ENCODE data around the gene MAOA. TPM values are rescaled to one million over a fixed set of nuclear protein-coding genes. Genes with fewer than 3 reads are reported as not detected.

Gene MAOA
- total RNA-seq, 1 experiment from 2014 or later: 0.23 TPM

DNA sequence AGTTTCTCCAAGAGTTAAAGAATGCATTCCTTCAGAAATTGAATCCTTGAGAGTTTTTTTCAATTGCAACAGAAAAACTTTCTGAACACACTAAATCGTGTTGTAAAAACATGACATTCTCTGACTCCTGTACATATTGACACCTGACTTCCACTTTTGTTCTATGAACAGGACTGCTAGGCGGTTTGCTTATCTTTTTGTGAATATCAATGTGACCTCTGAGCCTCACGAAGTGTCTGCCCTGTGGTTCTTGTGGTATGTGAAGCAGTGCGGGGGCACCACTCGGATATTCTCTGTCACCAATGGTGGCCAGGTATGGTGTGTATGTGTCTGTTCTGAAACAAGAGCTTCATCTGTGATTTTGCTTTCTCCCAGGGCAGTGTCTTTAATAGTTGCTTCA, 71.9 kb downstream of the MAOA start:
- ChIA-PET POLR2A (no interaction called here), CTCF (no interaction called here)
- Histone ChIP-seq H3K9me3 (ENCODE audit: control insufficient read depth, insufficient read depth, low read depth, low read length) (no peaks in the 10 kb centered on the region), H3K4me3 (ENCODE audit: low read depth in 2 of 2, low read length in 2 of 2) (no peak overlapping the region), H3K36me3 (ENCODE audit: control insufficient read depth, insufficient read depth, low read length) (no peaks in the 10 kb centered on the region), H3K27ac (ENCODE audit: low read length) (no peak overlapping the region), H3K4me1 (ENCODE audit: control insufficient read depth, insufficient read depth, low read length) (no peaks in the 10 kb centered on the region), H3K27me3 (ENCODE audit: control insufficient read depth, insufficient read depth, low read length) (no peaks in the 10 kb centered on the region)
- intact Hi-C loops (cut with micrococcal nuclease; ENCODE audit: unreplicated experiment) (no loop called here), in situ Hi-C loops (cut with HindIII; ENCODE audit: low pct_unique_long_range_greater_than_20kb, low sequenced_read_pairs) (no loop called here)
- DNase-seq (ENCODE audit: low read depth, low spot score) (no peak), ATAC-seq (no peak)
- BruUV-seq (replicated peaks): no TSS peak
- TF ChIP-seq, protein P1, sequence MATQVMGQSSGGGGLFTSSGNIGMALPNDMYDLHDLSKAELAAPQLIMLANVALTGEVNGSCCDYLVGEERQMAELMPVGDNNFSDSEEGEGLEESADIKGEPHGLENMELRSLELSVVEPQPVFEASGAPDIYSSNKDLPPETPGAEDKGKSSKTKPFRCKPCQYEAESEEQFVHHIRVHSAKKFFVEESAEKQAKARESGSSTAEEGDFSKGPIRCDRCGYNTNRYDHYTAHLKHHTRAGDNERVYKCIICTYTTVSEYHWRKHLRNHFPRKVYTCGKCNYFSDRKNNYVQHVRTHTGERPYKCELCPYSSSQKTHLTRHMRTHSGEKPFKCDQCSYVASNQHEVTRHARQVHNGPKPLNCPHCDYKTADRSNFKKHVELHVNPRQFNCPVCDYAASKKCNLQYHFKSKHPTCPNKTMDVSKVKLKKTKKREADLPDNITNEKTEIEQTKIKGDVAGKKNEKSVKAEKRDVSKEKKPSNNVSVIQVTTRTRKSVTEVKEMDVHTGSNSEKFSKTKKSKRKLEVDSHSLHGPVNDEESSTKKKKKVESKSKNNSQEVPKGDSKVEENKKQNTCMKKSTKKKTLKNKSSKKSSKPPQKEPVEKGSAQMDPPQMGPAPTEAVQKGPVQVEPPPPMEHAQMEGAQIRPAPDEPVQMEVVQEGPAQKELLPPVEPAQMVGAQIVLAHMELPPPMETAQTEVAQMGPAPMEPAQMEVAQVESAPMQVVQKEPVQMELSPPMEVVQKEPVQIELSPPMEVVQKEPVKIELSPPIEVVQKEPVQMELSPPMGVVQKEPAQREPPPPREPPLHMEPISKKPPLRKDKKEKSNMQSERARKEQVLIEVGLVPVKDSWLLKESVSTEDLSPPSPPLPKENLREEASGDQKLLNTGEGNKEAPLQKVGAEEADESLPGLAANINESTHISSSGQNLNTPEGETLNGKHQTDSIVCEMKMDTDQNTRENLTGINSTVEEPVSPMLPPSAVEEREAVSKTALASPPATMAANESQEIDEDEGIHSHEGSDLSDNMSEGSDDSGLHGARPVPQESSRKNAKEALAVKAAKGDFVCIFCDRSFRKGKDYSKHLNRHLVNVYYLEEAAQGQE (IDR thresholded peaks at IDR 0.05; ENCODE audit: insufficient read depth in 1 of 2, low read depth in 2 of 2, low read length in 1 of 2): no peak
- TF ChIP-seq POLR2AphosphoS5 (IDR thresholded peaks at IDR 0.05; ENCODE audit: low read depth, low read length): no peak
- no peak for TF ChIP-seq SIN3A (IDR thresholded peaks at IDR 0.05; ENCODE audit: borderline replicate concordance, insufficient read depth, low read depth, low read length)
- TF ChIP-seq TCF7L2 (IDR thresholded peaks at IDR 0.05; ENCODE audit: low read depth, low read length): no peak
- TF ChIP-seq, protein P2, sequence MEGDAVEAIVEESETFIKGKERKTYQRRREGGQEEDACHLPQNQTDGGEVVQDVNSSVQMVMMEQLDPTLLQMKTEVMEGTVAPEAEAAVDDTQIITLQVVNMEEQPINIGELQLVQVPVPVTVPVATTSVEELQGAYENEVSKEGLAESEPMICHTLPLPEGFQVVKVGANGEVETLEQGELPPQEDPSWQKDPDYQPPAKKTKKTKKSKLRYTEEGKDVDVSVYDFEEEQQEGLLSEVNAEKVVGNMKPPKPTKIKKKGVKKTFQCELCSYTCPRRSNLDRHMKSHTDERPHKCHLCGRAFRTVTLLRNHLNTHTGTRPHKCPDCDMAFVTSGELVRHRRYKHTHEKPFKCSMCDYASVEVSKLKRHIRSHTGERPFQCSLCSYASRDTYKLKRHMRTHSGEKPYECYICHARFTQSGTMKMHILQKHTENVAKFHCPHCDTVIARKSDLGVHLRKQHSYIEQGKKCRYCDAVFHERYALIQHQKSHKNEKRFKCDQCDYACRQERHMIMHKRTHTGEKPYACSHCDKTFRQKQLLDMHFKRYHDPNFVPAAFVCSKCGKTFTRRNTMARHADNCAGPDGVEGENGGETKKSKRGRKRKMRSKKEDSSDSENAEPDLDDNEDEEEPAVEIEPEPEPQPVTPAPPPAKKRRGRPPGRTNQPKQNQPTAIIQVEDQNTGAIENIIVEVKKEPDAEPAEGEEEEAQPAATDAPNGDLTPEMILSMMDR (IDR thresholded peaks at IDR 0.05): no peak

DNA sequence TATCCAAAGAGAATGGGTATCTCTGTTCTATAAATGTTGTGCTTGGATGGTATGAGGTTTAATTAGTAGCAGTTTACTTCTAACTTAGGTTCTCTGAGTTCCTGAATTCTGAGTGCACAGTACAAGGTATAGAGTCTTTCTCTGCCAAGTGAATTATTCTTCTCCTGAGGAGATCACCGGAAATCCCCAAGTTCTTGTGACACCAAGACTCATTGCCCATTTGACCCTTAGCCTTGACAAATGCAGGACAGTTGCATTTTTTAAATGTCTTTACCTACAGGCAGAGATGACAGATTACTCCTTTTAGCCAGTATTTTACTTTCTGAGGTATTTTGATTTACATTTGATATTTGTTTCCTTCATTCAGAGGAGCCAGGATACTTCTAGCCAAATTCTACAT, 72.9 kb downstream of the MAOA start:
- ChIA-PET CTCF (no interaction called here), POLR2A (no interaction called here)
- no peak overlapping the region for H3K4me3 ChIP-seq (ENCODE audit: low read depth in 2 of 2, low read length in 2 of 2)
- in situ Hi-C loops (cut with HindIII; ENCODE audit: low pct_unique_long_range_greater_than_20kb, low sequenced_read_pairs): no loop called here
- no TSS peak for BruUV-seq (replicated peaks)
- DNase-seq (ENCODE audit: low read depth, low spot score) (no peak), ATAC-seq (no peak)
- H3K9me3 ChIP-seq (ENCODE audit: control insufficient read depth, insufficient read depth, low read depth, low read length): no peaks in the 10 kb centered on the region
- no peak for TF ChIP-seq SIN3A (IDR thresholded peaks at IDR 0.05; ENCODE audit: borderline replicate concordance, insufficient read depth, low read depth, low read length)
- TF ChIP-seq, protein P1 (IDR thresholded peaks at IDR 0.05; ENCODE audit: insufficient read depth in 1 of 2, low read depth in 2 of 2, low read length in 1 of 2): no peak
- TF ChIP-seq, protein P2 (IDR thresholded peaks at IDR 0.05): no peak
- no peak for TF ChIP-seq TCF7L2 (IDR thresholded peaks at IDR 0.05; ENCODE audit: low read depth, low read length)
- TF ChIP-seq POLR2AphosphoS5 (IDR thresholded peaks at IDR 0.05; ENCODE audit: low read depth, low read length): no peak
- H3K27me3 ChIP-seq (ENCODE audit: control insufficient read depth, insufficient read depth, low read length): no peaks in the 10 kb centered on the region
- H3K36me3 ChIP-seq (ENCODE audit: control insufficient read depth, insufficient read depth, low read length): no peaks in the 10 kb centered on the region
- intact Hi-C loops (cut with micrococcal nuclease; ENCODE audit: unreplicated experiment): no loop called here
- no peak overlapping the region for H3K27ac ChIP-seq (ENCODE audit: low read length)
- H3K4me1 ChIP-seq (ENCODE audit: control insufficient read depth, insufficient read depth, low read length): no peaks in the 10 kb centered on the region

All from Panc1 (cell line).